Left ventricle myocardium superior (tissue), 1 donor: ENCODE results near the gene CHD5. TPM values are rescaled to one million over a fixed set of nuclear protein-coding genes. Genes with fewer than 3 reads are reported as not detected.

ENCODE experiments used
- ATAC-seq: fragments of 200-7000 bp; cut with Tn5 transposase; one replicate; pipeline ENCODE4 v1.9.1; 2020; ENCODE audit warnings: mild to moderate bottlenecking, moderate library complexity
- DNase-seq: peaks from one replicate; pipeline ENCODE4 v3.0.0-alpha.2; 2020
- intact Hi-C: fragments of 100-400 bp; cut with micrococcal nuclease; formaldehyde crosslinking; loops from one replicate; pipeline ENCODE4 v1.11.0; 2022
- total RNA-seq: library from RNA; stranded (reverse); fragmentation: NEBNext Ultra II Directional; extraction: Animal tissue kit (Norgen Biotek cat#: 25700); gene quantifications from one replicate; pipeline ENCODE4 v1.2.1, GENCODE V29; 2021
- donor health status: DM: no; HTN: yes; CAD: no; lungs with severe emphysema.

CHD5 gene
- total RNA-seq, 1 donor from 2014 or later = 0.12 TPM

DNA sequence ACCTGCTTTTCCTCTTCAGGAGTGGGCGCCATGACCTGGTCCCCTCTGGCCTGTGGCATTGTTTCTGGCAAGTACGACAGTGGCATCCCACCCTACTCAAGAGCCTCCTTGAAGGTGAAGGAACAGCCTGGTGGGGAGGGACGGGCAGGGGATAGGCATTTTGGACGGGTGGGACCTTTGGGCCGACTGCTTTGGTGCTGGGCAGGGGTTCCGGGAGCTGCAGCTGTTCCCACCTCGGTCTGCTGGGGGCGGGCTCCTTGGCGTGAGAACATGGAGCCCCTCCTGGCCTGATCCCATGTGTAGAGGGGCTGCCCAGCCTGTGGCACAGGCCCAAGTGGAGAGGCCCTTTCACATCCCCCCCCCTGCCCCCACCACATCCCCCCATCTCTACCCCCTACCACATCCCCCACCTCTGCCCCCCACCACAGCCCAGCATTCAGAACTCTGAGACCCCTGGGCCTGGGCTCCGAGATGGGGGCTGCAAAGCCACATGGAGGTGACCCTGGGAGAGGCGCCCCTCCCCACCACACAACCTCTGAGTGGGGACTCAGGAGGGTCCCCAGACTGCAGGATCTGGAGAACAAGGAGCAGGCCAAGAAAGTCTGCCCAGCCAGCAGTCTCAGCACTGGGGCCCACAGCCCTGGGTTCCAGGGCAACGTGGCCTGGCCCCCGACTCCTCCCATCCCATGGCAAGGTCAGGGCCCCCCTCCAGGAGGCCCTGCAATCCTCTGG lies 84.4 kb downstream of the CHD5 start:
- intact Hi-C loops = no loop called here
- ATAC-seq = no peak
- DNase-seq = peak; percentile 18

DNA sequence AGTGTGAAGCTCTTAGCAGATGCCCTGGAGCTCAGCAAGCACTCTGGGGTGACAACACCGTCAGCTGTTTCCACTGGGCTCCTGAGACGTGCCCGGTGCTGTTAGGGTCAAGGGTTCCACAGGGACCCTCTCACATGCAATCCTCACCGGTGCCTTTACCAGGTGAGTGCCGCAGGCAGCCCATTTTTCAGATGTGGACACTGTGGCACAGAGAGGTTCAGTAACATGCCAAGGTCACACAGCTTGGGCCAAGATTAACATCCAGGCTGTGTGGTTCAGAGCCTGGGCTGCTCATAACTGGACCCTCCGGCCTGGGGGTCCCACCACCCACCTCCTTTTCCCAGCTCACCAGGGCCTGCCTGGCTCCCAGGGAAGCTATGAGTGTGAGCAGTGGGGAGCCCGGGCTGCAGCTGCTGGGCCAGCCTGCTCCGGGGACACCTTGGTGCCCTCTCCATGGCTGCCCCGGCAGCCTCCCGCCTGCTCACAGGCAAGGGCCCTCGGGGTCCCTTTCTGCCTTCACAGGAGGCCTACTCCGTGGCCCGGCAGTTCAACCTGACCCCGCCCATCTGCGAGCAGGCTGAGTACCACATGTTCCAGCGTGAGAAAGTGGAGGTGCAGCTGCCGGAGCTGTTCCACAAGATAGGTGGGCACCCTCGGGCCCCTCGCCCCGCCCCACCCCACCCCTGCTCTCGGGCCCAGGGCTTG lies 85.2 kb downstream of the CHD5 start:
- DNase-seq (no peak), ATAC-seq (no peak)
- intact Hi-C loops = no loop called here

GRCh38 chr1:6094246-6094645 lies 85.9 kb downstream of the CHD5 start:
- peak; percentile 22 for DNase-seq
- intact Hi-C loops = no loop called here
- no peak for ATAC-seq

- intact Hi-C loops = no loop called here
- DNase-seq (peak; percentile 10), ATAC-seq (no peak)
Measured at GRCh38 chr1:6093611-6094010, 86.5 kb downstream of the CHD5 start.

DNA sequence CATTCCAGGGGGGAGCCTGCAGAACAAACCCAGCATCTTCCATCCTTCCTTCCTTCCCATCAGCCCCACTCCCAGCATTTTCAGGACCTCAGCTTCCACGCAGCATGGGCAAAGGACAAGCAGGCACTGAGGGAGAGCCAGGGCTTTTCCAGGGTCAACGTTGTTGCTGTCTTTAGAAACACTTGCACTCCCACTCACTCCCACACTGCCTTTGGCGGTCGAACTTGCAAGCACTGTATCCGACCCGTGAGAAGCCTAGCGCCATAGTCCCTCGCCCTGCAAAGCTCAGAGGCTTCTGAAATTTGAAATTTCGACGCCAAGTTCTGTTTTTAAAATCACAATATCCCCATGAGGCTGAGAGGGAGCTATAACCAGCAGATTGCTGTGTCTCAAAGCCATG lies 87.0 kb downstream of the CHD5 start:
- intact Hi-C loops = no loop called here
- DNase-seq (peak; percentile 3), ATAC-seq (no peak)

DNA sequence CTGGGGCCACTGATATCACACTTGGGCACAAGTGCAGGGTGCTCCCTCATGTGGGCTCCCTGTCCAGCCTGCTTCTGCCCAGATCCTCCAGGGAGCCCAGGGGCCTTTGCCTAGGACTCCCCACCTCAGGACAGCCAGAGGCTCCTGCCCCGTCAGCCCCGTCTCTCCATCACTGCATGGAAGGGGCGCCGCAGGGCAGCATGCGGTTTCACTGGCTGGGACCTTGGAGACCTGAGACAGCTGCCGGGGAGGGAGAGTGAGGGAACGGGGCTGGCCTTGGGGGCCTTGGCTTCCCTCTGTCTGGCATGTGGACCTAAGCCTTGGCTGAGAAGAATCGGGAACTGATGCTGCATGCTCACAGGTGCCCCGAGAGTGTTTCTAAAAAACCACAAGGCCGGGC lies 87.9 kb downstream of the CHD5 start:
- intact Hi-C loops = no loop called here
- DNase-seq (peak; percentile 13), ATAC-seq (no peak)

DNA sequence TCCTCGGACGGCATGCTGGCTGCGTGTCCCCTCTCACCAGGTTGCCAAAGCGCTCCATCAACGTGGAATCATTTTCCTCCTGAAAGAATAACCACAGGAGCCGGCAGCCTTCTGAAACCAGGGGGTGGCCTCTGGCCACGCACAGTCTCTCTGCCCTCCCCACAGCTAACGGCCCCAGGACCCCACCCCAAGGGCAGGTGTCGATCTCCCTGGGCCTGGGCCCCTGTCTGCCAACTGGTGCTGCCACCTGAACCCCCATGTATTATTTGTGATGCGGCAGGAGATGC lies 88.4 kb downstream of the CHD5 start:
- ATAC-seq (no peak), DNase-seq (peak; percentile 15)
- intact Hi-C loops = no loop called here

- ATAC-seq = no peak
- no peak for DNase-seq
- intact Hi-C loops = no loop called here
Measured at GRCh38 chr1:6090996-6091822, 88.9 kb downstream of the CHD5 start.

DNA sequence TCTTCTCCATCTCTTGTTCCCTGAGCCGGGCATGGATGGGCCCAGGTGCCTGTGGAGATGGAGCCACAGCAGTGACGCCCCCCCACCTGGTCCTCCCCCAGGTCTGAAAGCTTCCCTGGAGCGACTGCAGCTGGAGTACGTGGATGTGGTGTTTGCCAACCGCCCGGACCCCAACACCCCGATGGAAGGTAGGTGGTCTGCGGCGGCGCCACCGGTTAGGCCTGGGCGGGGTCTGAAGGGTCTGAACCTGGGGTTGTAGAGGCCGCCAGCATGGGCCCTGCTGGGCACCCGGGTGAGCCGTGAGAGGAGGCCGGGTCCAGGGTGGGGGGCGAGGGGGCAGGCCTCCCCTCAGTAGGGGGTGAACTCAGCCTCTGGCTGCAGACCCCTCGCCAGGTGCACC lies 89.8 kb downstream of the CHD5 start:
- ATAC-seq (no peak), DNase-seq (no peak)
- intact Hi-C loops = no loop called here

- intact Hi-C loops = no loop called here
- no peak for DNase-seq
- no peak for ATAC-seq
Measured at GRCh38 chr1:6088956-6089355, 91.2 kb downstream of the CHD5 start.

DNA sequence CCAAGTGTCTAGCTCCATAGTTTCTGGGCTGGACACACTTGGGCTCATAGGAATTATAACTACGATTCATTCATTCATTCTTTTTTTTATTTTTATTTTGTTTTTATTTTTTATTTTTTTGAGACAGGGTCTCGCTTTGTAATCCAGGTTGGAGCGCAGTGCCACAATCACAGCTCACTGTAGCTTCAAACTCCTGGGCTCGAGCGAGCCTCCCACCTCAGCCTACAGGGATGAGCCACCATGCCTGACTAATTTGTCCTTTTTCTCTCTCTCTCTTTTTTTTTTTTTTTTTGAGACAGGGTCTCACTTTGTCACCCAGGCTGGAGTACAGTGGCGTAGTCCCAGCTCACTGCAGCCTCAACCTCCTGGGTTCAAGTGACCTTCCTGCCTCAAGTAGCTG lies 92.2 kb downstream of the CHD5 start:
- ATAC-seq (no peak), DNase-seq (no peak)
- intact Hi-C loops = no loop called here

DNA sequence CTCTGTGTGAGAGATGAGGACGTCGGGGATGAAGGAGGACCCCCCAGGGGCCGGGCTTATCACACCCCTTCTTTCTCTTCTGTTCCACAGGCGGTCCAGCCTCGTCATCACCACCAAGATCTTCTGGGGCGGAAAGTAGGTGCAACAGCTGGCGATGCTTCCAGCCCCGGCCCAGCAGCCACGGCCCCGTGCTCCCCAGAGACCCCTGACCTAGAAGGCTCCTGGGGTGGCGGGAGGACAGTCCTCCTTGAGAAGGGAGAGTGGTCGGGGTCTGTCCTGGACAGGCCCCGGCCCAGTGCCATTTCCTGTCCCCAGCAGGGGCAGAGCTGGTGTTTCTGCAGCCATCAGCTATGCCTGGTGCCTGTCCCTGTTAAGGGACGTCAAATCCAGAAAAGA lies 92.7 kb downstream of the CHD5 start:
- ATAC-seq (no peak), DNase-seq (no peak)
- intact Hi-C loops = no loop called here

DNA sequence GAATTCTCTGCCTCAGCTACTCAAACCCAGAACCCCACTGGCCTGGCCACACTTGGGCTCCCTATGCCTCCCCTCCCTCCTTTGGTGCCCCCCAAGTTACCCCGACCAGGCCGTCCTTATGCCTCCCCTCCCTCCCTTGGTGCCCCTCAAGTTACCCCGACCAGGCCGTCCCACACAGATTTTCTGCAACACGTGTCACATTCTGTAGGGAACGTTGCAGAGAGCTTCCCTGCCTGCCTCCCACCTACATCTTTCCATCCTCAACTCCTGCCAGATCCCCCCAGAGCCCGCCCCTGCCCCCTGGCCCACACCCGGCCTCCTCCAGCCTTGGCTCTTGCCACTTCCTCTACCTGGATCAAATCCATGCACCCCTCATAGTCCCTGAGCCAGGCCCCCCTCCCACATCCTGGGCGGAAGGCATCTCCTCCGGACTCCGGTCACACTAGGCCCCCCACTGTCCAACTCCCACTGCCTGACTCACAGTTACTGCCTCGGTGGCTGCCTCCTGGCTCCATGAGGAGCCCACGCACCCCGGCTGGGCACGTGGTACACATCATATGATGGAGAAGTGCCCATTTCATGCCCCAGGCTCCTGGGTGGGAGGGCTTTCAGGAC lies 93.3 kb downstream of the CHD5 start:
- ATAC-seq = no peak
- DNase-seq = no peak
- intact Hi-C loops = no loop called here

GRCh38 chr1:6086358-6086757 lies 93.8 kb downstream of the CHD5 start:
- DNase-seq = no peak
- ATAC-seq = no peak
- intact Hi-C loops = no loop called here

DNA sequence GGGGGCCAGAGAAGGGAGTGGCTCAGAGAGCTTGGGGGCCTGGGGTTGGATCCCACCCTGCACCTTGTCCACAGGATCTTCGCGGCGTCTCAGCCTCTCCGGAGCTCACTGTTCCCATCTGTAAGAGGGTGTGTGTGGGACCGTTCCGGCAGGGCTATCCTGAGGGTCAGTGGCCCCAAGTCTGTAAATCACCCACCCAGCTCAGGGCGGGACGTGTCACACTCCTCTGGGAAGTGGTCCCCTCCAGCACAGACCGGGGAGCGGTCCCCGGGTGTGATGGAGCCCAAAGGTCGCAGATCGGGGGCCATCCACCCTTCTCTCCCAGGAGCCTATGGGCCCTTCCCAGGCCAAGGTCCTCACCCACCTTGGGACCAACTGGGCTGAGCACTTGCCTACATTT lies 94.5 kb downstream of the CHD5 start:
- ATAC-seq (no peak), DNase-seq (no peak)
- intact Hi-C loops = no loop called here

- ATAC-seq (no peak), DNase-seq (no peak)
- intact Hi-C loops = no loop called here
Measured at GRCh38 chr1:6084781-6085495, 95.2 kb downstream of the CHD5 start.

- no peak for DNase-seq
- ATAC-seq = no peak
- intact Hi-C loops = no loop called here
Measured at GRCh38 chr1:6083801-6084446, 96.2 kb downstream of the CHD5 start.

GRCh38 chr1:6083385-6083784 lies 96.7 kb downstream of the CHD5 start:
- intact Hi-C loops = no loop called here
- no peak for DNase-seq
- no peak for ATAC-seq

- DNase-seq = peak; percentile 57
- peak; percentile 69 for ATAC-seq
- intact Hi-C loops = no loop called here
Measured at GRCh38 chr1:6082430-6082971, 97.6 kb downstream of the CHD5 start.
